Measurements from ENCODE around the gene CYP4F22.

Gene CYP4F22

DNA sequence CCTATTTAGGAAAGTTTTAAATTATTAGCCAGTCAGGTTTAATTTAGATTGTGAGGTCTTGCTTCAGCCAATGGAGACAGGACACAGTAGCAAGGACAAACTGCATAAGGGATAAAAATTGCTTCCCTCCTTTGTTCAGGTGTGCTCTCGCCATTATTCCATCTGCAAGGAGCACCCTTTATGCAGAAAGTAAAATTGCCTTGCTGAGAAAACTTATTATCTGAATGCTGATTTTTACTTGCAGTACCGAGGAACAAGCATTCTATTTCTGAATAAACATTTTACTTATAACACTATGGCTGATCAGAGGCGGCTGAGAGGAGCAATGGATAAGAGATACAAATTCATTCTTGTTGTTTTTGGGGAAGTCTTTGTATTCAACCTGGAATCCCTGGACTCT lies 8.0 kb downstream of the CYP4F22 start:
- no peaks in the 10 kb centered on the region for H3K9me2 ChIP-seq (replicated peaks; ENCODE audit: insufficient read depth, low read length)

GRCh38 chr19:15517778-15518177 lies 9.5 kb downstream of the CYP4F22 start:
- Histone ChIP-seq H3K4me1 (ENCODE audit: low read length) (peaks cover 7% of the 10 kb centered on the region; the same call in 1 of the 2 replicates), H3K4me3 (ENCODE audit: low read length) (no peak overlapping the region), H3K9me3 (replicated peaks; ENCODE audit: insufficient read depth, low read length) (no peaks in the 10 kb centered on the region), H3F3A (ENCODE audit: insufficient read depth, low read length) (0 out of 2 replicates have a peak, but pooled peaks cover 3% of the 10 kb centered on the region), H4K20me1 (ENCODE audit: insufficient read depth, low read length) (no peaks in the 10 kb centered on the region), H3K9ac (ENCODE audit: low read length) (no peak overlapping the region), H3K9me2 (replicated peaks; ENCODE audit: insufficient read depth, low read length) (no peaks in the 10 kb centered on the region), H3K36me3 (replicated peaks; ENCODE audit: insufficient read depth, low read length) (no peaks in the 10 kb centered on the region), H3K4me2 (ENCODE audit: low read depth, low read length) (no peak overlapping the region), H3K27ac (ENCODE audit: low read length) (no peak overlapping the region), H3K79me2 (ENCODE audit: low read length) (no peaks in the 10 kb centered on the region), H2AFZ (ENCODE audit: low read length) (no peak overlapping the region), H3K27me3 (replicated peaks; ENCODE audit: insufficient read depth, low read length) (peaks cover 61% of the 10 kb centered on the region)
- no peak for TF ChIP-seq EZH2 (optimal IDR thresholded peaks at IDR 0.05; ENCODE audit: low read depth, low read length)
- TF ChIP-seq, protein P1, sequence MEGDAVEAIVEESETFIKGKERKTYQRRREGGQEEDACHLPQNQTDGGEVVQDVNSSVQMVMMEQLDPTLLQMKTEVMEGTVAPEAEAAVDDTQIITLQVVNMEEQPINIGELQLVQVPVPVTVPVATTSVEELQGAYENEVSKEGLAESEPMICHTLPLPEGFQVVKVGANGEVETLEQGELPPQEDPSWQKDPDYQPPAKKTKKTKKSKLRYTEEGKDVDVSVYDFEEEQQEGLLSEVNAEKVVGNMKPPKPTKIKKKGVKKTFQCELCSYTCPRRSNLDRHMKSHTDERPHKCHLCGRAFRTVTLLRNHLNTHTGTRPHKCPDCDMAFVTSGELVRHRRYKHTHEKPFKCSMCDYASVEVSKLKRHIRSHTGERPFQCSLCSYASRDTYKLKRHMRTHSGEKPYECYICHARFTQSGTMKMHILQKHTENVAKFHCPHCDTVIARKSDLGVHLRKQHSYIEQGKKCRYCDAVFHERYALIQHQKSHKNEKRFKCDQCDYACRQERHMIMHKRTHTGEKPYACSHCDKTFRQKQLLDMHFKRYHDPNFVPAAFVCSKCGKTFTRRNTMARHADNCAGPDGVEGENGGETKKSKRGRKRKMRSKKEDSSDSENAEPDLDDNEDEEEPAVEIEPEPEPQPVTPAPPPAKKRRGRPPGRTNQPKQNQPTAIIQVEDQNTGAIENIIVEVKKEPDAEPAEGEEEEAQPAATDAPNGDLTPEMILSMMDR (IDR thresholded peaks at IDR 0.05; ENCODE audit: low read length) = no peak
- no peak for DNase-seq

More for the DNA sequence above, 8.0 kb downstream of the CYP4F22 start:
- H3K4me1 ChIP-seq (ENCODE audit: low read length) = peaks cover 7% of the 10 kb centered on the region; the same call in 1 of the 2 replicates
- H3K4me3 ChIP-seq (ENCODE audit: low read length) = no peak overlapping the region
- H3K36me3 ChIP-seq (replicated peaks; ENCODE audit: insufficient read depth, low read length) = no peaks in the 10 kb centered on the region
- no peak overlapping the region for H3K4me2 ChIP-seq (ENCODE audit: low read depth, low read length)
- H3F3A ChIP-seq (ENCODE audit: insufficient read depth, low read length) = 0 out of 2 replicates have a peak, but pooled peaks cover 3% of the 10 kb centered on the region
- H4K20me1 ChIP-seq (ENCODE audit: insufficient read depth, low read length) = no peaks in the 10 kb centered on the region
- no peak overlapping the region for H3K27ac ChIP-seq (ENCODE audit: low read length)
- no peaks in the 10 kb centered on the region for H3K9me3 ChIP-seq (replicated peaks; ENCODE audit: insufficient read depth, low read length)
- H3K27me3 ChIP-seq (replicated peaks; ENCODE audit: insufficient read depth, low read length) = peaks cover 67% of the 10 kb centered on the region
- no peak for DNase-seq
- no peak overlapping the region for H3K9ac ChIP-seq (ENCODE audit: low read length)
- no peaks in the 10 kb centered on the region for H3K79me2 ChIP-seq (ENCODE audit: low read length)
- no peak overlapping the region for H2AFZ ChIP-seq (ENCODE audit: low read length)
- TF ChIP-seq, protein P1 (IDR thresholded peaks at IDR 0.05; ENCODE audit: low read length) = no peak
- no peak for TF ChIP-seq EZH2 (optimal IDR thresholded peaks at IDR 0.05; ENCODE audit: low read depth, low read length)
- no peak for TF ChIP-seq EZH2phosphoT487 (IDR thresholded peaks at IDR 0.05; ENCODE audit: low read length)

GRCh38 chr19:15519433-15519976 lies 11.2 kb downstream of the CYP4F22 start:
- Histone ChIP-seq H3K27me3 (replicated peaks; ENCODE audit: insufficient read depth, low read length) (peaks cover 66% of the 10 kb centered on the region), H2AFZ (ENCODE audit: low read length) (no peak overlapping the region), H3K9me2 (replicated peaks; ENCODE audit: insufficient read depth, low read length) (no peaks in the 10 kb centered on the region), H3K4me3 (ENCODE audit: low read length) (no peak overlapping the region), H3K79me2 (ENCODE audit: low read length) (no peaks in the 10 kb centered on the region), H3F3A (ENCODE audit: insufficient read depth, low read length) (0 out of 2 replicates have a peak, but pooled peaks cover 3% of the 10 kb centered on the region), H3K27ac (ENCODE audit: low read length) (no peak overlapping the region), H4K20me1 (ENCODE audit: insufficient read depth, low read length) (no peaks in the 10 kb centered on the region), H3K36me3 (replicated peaks; ENCODE audit: insufficient read depth, low read length) (no peaks in the 10 kb centered on the region), H3K4me1 (ENCODE audit: low read length) (peaks cover 7% of the 10 kb centered on the region; the same call in 1 of the 2 replicates), H3K4me2 (ENCODE audit: low read depth, low read length) (no peak overlapping the region), H3K9me3 (replicated peaks; ENCODE audit: insufficient read depth, low read length) (no peaks in the 10 kb centered on the region), H3K9ac (ENCODE audit: low read length) (no peak overlapping the region)
- no peak for DNase-seq
- TF ChIP-seq, protein P1 (IDR thresholded peaks at IDR 0.05; ENCODE audit: low read length) = no peak
- TF ChIP-seq EZH2 (optimal IDR thresholded peaks at IDR 0.05; ENCODE audit: low read depth, low read length) = no peak
